HCT116 (cell line): ENCODE data around the gene ATCAY. TPM values are rescaled to one million over a fixed set of nuclear protein-coding genes. Genes with fewer than 3 reads are reported as not detected.
"Not testable (repeated sequence)": the region's sequence is repeated elsewhere in the genome, so short reads cannot be mapped to it uniquely, and the experiment has no call there.

Source experiments
- ATAC-seq: fragments of 200-7000 bp; cut with Tn5 transposase; 2 replicates; pipeline ENCODE4 v1.9.1; 2020; ENCODE audit warnings: mild to moderate bottlenecking, moderate library complexity
- BruUV-seq: library from RNA; stranded (reverse); fragments of 400-500 nt; replicated peaks from 2 replicates; lab custom pipeline; 2021; lab: Mats Ljungman, UMichigan
- CTCF ChIA-PET: fragments of 300-600 bp; sonication (Branson Sonifier 250); formaldehyde crosslinking; loops from one replicate; lab custom pipeline; 2021; ENCODE audit warnings: antibody characterized with exemption; lab: Charles Lee
- POLR2A ChIA-PET: fragments of 300-600, 350-600 bp; sonication (Branson Sonifier 250); formaldehyde crosslinking; loops from one replicate; lab custom pipeline; 2021; ENCODE audit warnings: antibody characterized with exemption; lab: Charles Lee
- RAD21 ChIA-PET, 2 experiments: fragments of 300-600 bp; sonication (Branson Sonifier 250); formaldehyde crosslinking; loops; one replicate each; lab custom pipeline; 2023; ENCODE audit warnings: low total read pairs in 2 of 2; ENCODE audit not compliant: uncharacterized antibody in 2 of 2, unreplicated experiment in 2 of 2, low non-redundant PET in 1 of 2; lab: Charles Lee
- DNase-seq: peaks from one replicate; pipeline ENCODE4 v3.0.0-alpha.2; 2010; ENCODE audit warnings: low read depth, low spot score
- H2AFZ ChIP-seq: fragments of 200-600 bp; shearing (Covaris generic), sonication (generic); 2 replicates; pipeline ENCODE4 v1.6.1; 2017; ENCODE audit warnings: low read depth, mixed run types, mixed read lengths, antibody characterized with exemption, low read length; ENCODE audit not compliant: poor library complexity, severe bottlenecking
- H3K27ac ChIP-seq: 2 replicates; pipeline ENCODE4 v1.5.1; 2012; ENCODE audit warnings: low read depth, low read length
- H3K27me3 ChIP-seq: fragments of 200-600 bp; sonication (generic); 2 replicates; pipeline ENCODE4 v1.6.1; 2016; ENCODE audit warnings: mixed run types, low read length, mixed read lengths; ENCODE audit not compliant: insufficient read depth
- H3K36me3 ChIP-seq, 2 experiments: fragments of 200-500 bp in 1 of 2; fragments of 200-600 bp in 1 of 2; sonication (Bioruptor generic) in 1 of 2; sonication (generic) in 1 of 2; 2 replicates each; pipeline versions ENCODE4 v1.5.1 to v1.6.1; 2014 to 2016; ENCODE audit warnings: low read length in 2 of 2, inconsistent platforms in 1 of 2, mixed read lengths in 1 of 2, mixed run types in 1 of 2; ENCODE audit not compliant: insufficient read depth in 2 of 2, control insufficient read depth in 1 of 2
- H3K4me1 ChIP-seq, 2 experiments: fragments of 200-600 bp in 1 of 2; sonication (generic) in 1 of 2; 2 replicates each; pipeline versions ENCODE4 v1.5.1 to v1.6.1; 2012 to 2017; ENCODE audit warnings: low read length in 2 of 2, inconsistent platforms in 1 of 2, mild to moderate bottlenecking in 1 of 2, mixed read lengths in 1 of 2, mixed run types in 1 of 2, moderate library complexity in 1 of 2; ENCODE audit not compliant: insufficient read depth in 2 of 2, control insufficient read depth in 1 of 2
- H3K4me2 ChIP-seq: fragments of 200-600 bp; sonication (generic); 2 replicates; pipeline ENCODE4 v1.6.1; 2017; ENCODE audit warnings: mixed run types, low read length, mixed read lengths
- H3K4me3 ChIP-seq, 2 experiments: fragments of 200-600 bp in 1 of 2; sonication (generic) in 1 of 2; replicated peaks in 1 of 2; 2 replicates each; pipeline ENCODE4 v1.5.1; 2011 to 2016; ENCODE audit warnings: low read length in 2 of 2, control low read depth in 1 of 2, low read depth in 1 of 2, mild to moderate bottlenecking in 1 of 2, mixed read lengths in 1 of 2, mixed run types in 1 of 2
- H3K79me2 ChIP-seq: fragments of 200-600 bp; sonication (generic); 2 replicates; pipeline ENCODE4 v1.6.1; 2017; ENCODE audit warnings: mild to moderate bottlenecking, mixed run types, low read length, moderate library complexity, mixed read lengths; ENCODE audit not compliant: insufficient read depth
- H3K9ac ChIP-seq: fragments of 200-600 bp; sonication (generic); 2 replicates; pipeline ENCODE4 v1.6.1; 2016; ENCODE audit warnings: low read length, mixed read lengths
- H3K9me2 ChIP-seq: fragments of 200-600 bp; sonication (generic), shearing (Covaris generic); 2 replicates; pipeline ENCODE4 v1.6.1; 2017; ENCODE audit warnings: mixed run types, mild to moderate bottlenecking, moderate library complexity; ENCODE audit not compliant: insufficient read depth
- H3K9me3 ChIP-seq, 2 experiments: fragments of 200-500 bp in 1 of 2; fragments of 200-600 bp in 1 of 2; sonication (Bioruptor generic) in 1 of 2; sonication (generic) in 1 of 2; 2 replicates each; pipeline ENCODE4 v1.6.1; 2014 to 2017; ENCODE audit warnings: low read length in 2 of 2, mixed read lengths in 2 of 2, inconsistent platforms in 1 of 2, low read depth in 1 of 2, mild to moderate bottlenecking in 1 of 2, mixed run types in 1 of 2, moderate library complexity in 1 of 2; ENCODE audit not compliant: control insufficient read depth in 1 of 2, insufficient read depth in 1 of 2
- H4K20me1 ChIP-seq: fragments of 200-600 bp; sonication (generic), shearing (Covaris generic); 2 replicates; pipeline ENCODE4 v1.6.1; 2017; ENCODE audit warnings: mixed run types, mild to moderate bottlenecking, moderate library complexity; ENCODE audit not compliant: insufficient read depth
- CBX3 ChIP-seq: IDR thresholded peaks from 2 replicates; pipeline ENCODE4 v1.6.1; 2012; ENCODE audit warnings: low read depth
- ELF1 ChIP-seq: IDR thresholded peaks from 2 replicates; pipeline ENCODE4 v1.6.1; 2012; ENCODE audit warnings: low read depth, borderline replicate concordance
- EZH2phosphoT487 ChIP-seq: fragments of 200-600 bp; IDR thresholded peaks from 2 replicates; pipeline ENCODE4 v1.6.1; 2018; ENCODE audit warnings: antibody characterized with exemption, borderline replicate concordance
- SIN3A ChIP-seq: IDR thresholded peaks from 2 replicates; pipeline ENCODE4 v1.6.1; 2012; ENCODE audit warnings: low read depth
- TCF7L2 ChIP-seq: IDR thresholded peaks from 2 replicates; pipeline ENCODE4 v1.7.0; 2011; ENCODE audit warnings: borderline replicate concordance, inconsistent platforms; ENCODE audit not compliant: insufficient read depth, insufficient read length; ENCODE audit errors: extremely low read depth
- ZNF274 ChIP-seq: fragments of 200-500 bp; sonication (Bioruptor generic); IDR thresholded peaks from 2 replicates; pipeline ENCODE4 v1.6.1; 2014; ENCODE audit warnings: mild to moderate bottlenecking, low read depth, low read length, inconsistent platforms
- intact Hi-C: fragments of 100-400 bp; cut with micrococcal nuclease; formaldehyde crosslinking; loops from 2 replicates; pipeline ENCODE4 v1.10.0; 2022
- total RNA-seq: library from RNA; stranded (reverse); gene quantifications from one replicate; pipeline ENCODE4 v1.2.1, GENCODE V29; 2021; ENCODE audit not compliant: unreplicated experiment
- TF ChIP-seq, protein P1 (sequence below): IDR thresholded peaks from 2 replicates; pipeline ENCODE4 v1.6.1; 2012

The ATCAY gene
- total RNA-seq, 1 experiment from 2014 or later, result not detected

DNA sequence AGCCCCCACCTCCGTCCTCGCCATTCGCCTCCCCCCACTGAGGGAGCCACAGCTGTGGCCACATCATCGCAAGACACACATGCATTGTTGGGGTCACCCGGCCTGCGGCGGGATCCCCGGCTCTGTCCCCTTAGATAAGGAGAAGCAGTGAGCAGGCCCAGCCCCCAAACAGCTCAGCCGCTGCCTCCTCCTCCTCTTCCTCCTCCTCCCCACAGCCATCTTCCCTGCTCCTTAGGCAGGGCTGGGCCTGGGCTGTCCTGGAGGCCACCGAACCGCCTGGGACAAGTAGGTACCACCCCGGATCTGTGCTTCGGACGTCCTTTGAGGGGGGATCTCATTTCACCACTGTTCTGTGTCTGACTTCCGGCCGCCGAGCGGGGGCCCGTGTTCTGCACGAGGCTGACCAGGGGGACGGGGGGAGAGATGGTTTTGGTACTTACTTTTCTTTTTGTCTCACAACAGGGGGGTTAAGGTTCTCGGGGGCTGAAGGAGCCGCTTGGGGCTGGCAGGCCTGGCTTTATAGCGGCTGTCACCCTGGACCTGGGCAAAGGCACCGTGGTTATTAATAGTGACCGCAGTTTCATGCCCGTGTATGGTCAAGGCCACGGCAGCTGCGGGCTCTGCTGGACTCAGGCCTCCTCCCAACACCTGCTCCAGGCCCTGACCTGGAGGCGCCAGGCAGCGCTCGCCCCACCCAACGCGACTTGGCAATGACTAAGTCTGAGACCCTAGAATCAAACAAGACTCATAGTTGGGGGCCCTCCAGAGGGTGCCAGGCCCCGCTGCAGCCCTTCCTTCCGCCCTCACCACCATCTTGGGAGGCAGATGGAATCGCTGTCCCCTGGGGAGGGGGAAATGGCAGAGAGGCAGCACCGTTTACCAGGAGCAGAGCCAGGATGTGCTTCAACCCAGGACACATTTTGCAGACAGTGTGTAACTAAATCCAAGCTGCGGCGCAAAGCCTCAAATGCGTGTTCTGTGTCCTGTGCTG is 70.7 kb downstream of the ATCAY start:
- Histone ChIP-seq H3K9me3 (no peaks in the 10 kb centered on the region), H3K27me3 (no peaks in the 10 kb centered on the region), H3K4me3 (no peak overlapping the region), H3K36me3 (no peaks in the 10 kb centered on the region), H3K9ac (no peak overlapping the region), H3K79me2 (no peaks in the 10 kb centered on the region), H3K9me2 (no peaks in the 10 kb centered on the region), H3K4me1 (peaks cover 2 to 13% of the 10 kb centered on the region in 2 experiments; a peak in 1 of 4 replicates), H2AFZ (no peak overlapping the region), H3K4me2 (no peak overlapping the region), H3K27ac (no peak overlapping the region), H4K20me1 (no peaks in the 10 kb centered on the region)
- DNase-seq (no peak), ATAC-seq (no peak)
- RAD21 ChIA-PET, result no interaction called here
- no peak for TF ChIP-seq TCF7L2
- TF ChIP-seq, protein P1, sequence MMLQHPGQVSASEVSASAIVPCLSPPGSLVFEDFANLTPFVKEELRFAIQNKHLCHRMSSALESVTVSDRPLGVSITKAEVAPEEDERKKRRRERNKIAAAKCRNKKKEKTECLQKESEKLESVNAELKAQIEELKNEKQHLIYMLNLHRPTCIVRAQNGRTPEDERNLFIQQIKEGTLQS, result no peak
- no peak for TF ChIP-seq EZH2phosphoT487
- no peak for TF ChIP-seq SIN3A
- TF ChIP-seq ELF1, result no peak
- TF ChIP-seq CBX3, result no peak
- no peak for TF ChIP-seq ZNF274
- CTCF ChIA-PET, result no interaction called here
- intact Hi-C loops, result no loop called here
- BruUV-seq, result no TSS peak
- POLR2A ChIA-PET, result no interaction called here

DNA sequence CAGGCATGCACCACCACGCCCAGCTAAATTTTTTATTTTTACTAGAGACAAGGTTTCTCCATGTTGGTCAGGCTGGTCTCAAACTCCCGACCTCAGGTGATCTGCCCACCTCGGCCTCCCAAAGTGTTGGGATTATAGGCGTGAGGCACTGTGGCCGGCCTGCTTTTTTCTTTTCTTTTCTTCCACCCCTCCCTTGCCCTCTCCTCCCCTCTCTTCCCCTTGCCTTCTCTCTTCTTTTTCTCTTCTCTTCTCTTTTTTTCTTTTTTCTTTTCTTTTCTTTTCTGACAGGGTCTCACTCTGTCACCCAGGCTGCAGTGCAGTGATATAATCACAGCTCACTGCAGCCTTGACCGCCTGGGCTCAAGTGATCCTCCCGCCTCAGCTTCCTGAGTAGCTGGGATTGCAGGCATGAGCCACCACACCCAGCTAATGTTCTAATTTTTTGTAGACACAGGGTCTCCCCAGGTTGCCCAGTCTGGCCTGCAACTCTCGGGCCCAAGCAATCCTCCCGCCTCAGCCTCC is 72.3 kb downstream of the ATCAY start:
- intact Hi-C loops, H3K27ac ChIP-seq, CTCF ChIA-PET, H2AFZ ChIP-seq, H3K4me3 ChIP-seq, ATAC-seq, H3K9me3 ChIP-seq, DNase-seq, H4K20me1 ChIP-seq, H3K36me3 ChIP-seq, BruUV-seq, POLR2A ChIA-PET, H3K9me2 ChIP-seq, H3K27me3 ChIP-seq, H3K79me2 ChIP-seq, H3K9ac ChIP-seq, RAD21 ChIA-PET: not testable (repeated sequence)
- Histone ChIP-seq H3K4me1 (peaks cover 2 to 21% of the 10 kb centered on the region in 2 experiments; a peak in 2 of 4 replicates), H3K4me2 (0 out of 2 replicates have a peak overlapping the region, but pooled peaks have one; percentile 12)
